GM18508 (cell line): ENCODE results near the gene DENND2C.

Experiments
- ATAC-seq: cut with Tn5 transposase; IDR thresholded peaks from one replicate; pipeline ENCODE4 v1.9.1; 2021; ENCODE audit warnings: moderate number of reproducible peaks; ENCODE audit not compliant: insufficient read depth, unreplicated experiment

The DENND2C gene

DNA sequence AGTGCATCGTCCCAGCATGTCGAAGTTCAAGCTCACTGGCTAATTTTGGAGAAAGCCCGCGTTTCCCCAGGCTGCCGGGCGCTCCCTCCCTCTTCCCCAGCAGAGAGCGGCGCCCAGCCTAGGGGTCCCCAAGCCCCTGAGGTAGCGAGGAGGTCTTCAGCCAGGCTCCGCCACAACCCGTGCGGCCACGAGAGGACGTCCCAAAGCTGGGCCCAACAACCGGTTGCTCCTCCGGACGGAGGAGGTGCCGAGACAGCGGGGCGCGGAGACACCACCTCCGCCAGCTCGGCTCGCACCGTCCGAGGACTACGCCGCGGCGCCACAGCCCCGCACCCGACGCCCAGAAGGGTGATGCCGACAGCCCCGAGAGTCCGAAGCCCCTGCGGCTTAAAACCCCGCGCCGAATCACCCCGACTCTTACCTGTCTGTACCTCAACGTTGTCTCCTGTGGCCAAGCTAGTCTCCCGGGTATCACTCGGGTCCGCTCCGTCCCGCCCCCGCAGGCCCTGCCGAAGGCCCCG lies at the start of gene DENND2C:
Gene DENND2C (minus strand): TSS at position 488 of the 521 bp plus-strand sequence. CDS start 44,065 bp downstream, outside the sequence.
- peak; percentile 32 for ATAC-seq

DNA sequence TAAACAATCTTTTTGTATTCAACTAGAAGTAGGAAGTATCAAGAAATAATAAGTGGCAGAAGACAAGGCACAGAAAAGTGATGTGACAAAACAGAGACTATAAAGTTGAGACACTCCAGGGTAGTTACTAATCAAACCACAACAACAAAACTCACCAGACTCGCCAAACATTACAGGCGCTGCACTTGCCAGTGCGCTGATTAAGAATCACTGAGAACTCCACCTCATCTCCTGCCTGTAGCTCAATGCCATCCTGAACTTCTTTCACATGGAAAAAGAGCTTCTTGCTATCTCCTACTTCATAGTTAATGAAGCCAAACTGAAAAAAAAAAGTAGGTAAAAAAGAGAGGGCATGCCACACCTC lies 49.6 kb upstream of the DENND2C start:
- no peak for ATAC-seq

- ATAC-seq: no peak
Observed at GRCh38 chr1:114718661-114719423, 49.0 kb upstream of the DENND2C start.

GRCh38 chr1:114716304-114717170 lies 46.7 kb upstream of the DENND2C start, which contains the start of gene NRAS:
NRAS (minus strand) TSS chr1:114716771; CDS start chr1:114716160, 611 bp downstream.
- peak; percentile 77 for ATAC-seq

DNA sequence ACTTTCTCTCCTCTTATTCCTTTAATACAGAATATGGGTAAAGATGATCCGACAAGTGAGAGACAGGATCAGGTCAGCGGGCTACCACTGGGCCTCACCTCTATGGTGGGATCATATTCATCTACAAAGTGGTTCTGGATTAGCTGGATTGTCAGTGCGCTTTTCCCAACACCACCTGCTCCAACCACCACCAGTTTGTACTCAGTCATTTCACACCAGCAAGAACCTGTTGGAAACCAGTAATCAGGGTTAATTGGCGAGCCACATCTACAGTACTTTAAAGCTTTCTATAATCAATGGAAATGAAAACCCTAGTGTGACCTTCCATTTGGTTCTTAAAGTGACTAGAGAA lies 46.1 kb upstream of the DENND2C start:
- ATAC-seq: no peak

GRCh38 chr1:114712977-114713376 lies 43.1 kb upstream of the DENND2C start:
- no peak for ATAC-seq

GRCh38 chr1:114710360-114710759 lies 40.5 kb upstream of the DENND2C start:
- no peak for ATAC-seq

GRCh38 chr1:114707604-114708003 lies 37.8 kb upstream of the DENND2C start:
- ATAC-seq: no peak

DNA sequence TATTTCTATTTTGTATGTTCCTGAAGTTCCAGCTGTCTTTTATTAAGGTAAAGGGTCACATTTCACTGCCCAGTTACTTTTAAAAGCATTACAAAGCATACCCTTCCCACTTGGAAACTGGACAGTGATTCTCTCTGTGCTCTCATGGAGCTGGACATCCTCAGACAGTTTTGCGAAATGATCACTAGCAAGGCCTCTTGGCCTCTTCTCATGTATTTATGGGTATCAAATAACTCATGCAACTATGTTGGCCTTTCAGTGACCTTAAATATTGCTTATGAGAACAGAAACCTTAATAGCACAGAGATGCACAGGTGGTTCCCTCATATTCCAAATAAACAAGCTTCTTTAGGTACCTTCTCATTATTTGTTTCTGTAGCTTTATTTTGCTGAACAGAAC lies 33.4 kb upstream of the DENND2C start:
- ATAC-seq: no peak

- no peak for ATAC-seq
Observed at GRCh38 chr1:114702737-114703136, 32.9 kb upstream of the DENND2C start.

DNA sequence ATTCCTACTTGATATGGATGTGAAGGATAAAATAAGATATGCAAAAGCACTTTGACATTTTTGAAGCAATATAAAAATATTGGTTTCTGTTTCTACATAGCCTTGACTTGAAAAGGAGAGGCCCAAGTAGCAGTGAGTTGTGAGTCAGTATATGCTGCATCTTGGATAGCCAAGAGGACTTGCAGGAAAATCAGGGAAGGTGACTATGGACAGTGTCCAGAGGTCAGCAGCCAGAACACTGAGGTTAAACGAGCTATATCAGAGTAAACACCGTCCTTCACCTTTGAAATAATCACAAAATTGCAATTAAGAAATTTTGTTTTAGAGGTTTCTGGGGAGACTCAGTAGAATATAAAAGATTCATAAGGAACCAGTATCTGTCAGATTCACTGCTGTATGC lies 32.1 kb upstream of the DENND2C start:
- ATAC-seq: no peak

DNA sequence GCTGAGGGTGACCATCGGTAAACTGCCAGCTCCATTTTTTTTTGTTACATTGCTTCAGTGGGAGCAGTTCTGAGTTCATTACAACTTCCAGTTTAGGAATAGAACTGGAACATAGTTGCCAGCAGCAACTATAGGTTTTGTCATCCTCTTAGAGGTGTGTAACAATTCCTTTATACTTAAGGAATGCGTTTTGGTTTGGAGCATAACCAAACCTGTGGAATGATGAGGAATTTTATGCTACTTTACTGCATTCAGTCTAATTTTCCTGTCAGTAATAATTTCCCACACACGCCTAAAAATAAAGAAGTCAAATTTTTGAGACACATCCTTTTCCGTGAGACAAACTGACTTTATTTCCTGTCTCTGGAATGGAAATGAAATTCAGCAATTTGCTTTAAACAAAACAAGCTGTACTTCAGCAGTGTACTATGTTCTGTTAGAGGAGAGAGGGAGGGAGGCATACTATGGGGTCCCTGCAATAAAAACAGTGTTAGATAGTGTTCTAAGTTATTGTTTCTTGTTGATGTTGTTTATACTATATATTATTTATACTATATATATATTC lies 30.3 kb upstream of the DENND2C start:
- no peak for ATAC-seq

GRCh38 chr1:114696810-114697209 lies 27.0 kb upstream of the DENND2C start:
- no peak for ATAC-seq

DNA sequence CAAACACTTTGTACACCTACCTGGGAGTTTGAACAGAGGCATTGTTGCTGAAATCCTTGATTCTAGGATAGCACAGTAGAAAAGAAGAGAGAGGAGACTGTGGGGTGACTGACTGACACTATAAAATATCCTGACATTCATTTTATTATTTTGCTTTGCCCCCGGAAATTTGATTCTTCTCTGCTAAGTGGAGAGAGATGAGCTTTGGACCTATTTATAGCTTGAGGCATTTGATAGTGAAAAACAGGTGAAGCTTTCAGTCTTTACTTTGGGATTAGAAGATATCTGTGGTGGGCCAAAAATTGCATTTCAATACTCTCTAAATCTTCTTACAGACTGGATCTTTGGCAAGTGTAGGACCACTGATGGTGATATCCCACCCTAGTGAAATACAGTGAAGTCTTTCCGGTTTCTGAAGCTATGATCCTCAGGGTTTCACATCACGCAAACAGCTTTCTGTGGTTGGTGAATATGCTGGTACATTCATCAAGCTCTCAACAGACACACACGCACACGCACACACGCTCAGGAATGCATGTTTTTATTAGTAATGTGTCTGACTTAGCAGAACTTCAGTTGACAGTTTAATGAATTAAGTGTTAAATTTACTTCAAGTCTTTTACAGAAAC lies 25.7 kb upstream of the DENND2C start, which contains the start of gene AMPD1:
Gene AMPD1 (minus strand): TSS at position 117 of the 629 bp plus-strand sequence. CDS start 75 bp downstream, at position 42.
- no peak for ATAC-seq

DNA sequence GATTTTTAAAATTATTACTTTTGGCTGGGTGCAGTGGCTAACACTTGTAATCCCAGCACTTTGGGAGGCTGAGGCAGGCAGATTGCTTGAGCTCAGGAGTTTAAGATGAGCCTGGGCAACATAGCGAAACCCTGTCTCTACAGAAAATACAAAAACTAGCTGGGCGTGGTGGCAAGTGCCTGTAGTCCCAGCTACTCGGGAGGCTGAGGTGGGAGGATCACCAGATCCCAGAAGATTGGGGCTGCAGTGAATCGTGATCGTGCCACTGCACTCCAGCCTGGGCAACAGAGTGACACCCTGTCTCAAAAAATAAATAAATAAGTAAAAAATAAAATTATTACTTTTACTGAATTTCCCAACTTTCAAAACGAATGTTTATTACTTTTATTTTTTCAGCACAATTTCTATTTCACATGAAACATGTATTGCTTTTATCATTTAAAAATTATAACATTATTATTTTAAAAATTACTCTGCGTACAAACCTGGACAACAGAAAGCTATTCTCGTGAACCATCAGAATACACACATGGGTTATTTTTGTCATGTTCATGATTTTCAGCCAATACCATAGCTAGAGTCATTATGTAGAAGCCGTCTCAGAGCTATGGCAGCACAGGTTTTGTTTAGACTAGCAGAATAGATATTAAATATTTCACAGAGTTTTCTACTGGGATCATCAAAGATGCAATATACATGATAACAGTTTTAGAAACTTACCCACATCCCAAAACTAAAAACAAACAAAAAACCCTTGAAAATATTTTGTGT lies 24.9 kb upstream of the DENND2C start:
- ATAC-seq: no peak

GRCh38 chr1:114692947-114693346 lies 23.1 kb upstream of the DENND2C start:
- no peak for ATAC-seq

DNA sequence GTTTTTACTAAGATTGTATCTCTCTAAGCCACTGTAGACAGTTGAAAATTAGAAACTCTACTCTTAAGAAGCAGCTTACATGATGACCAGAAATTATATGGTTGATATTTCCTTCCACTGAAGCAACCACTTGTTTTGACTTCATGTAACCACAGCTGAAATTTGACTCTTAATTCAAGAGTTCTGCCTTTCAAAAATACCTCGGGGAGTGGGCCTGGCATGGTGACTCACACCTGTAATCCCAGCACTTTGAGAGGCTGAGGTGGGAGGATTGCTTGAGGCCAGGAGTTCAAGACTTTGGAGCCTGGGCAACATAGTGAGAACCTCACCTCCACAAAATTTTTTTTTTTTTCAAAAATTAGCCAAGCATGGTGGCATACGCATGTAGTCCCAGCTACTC lies 21.2 kb upstream of the DENND2C start:
- ATAC-seq: no peak

- ATAC-seq: no peak
Observed at GRCh38 chr1:114690148-114690547, 20.3 kb upstream of the DENND2C start.

GRCh38 chr1:114688526-114688925 lies 18.7 kb upstream of the DENND2C start:
- no peak for ATAC-seq

DNA sequence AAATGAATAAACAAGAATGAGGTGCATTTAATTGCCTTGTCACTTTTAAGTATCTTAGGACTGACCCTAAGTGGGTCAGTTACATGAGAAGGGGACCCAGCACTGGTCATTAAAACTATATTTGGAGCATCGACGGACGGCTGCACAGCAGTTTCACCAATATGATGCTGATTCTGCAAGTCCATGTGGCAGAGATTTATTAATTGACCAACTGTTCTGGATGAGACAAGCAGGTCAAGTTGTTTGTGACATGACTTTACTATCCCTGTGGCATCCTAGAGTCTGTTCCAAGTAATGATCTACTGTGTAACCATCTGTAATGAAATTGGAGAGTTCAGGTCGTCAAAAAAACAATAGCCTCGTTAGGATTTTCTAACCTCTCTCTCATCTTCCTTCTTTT lies 16.0 kb upstream of the DENND2C start:
- no peak for ATAC-seq
